ENCODE measurements around the gene RCL1.

RCL1 gene

GRCh38 chr9:4842213-4842612 is 49.5 kb downstream of the RCL1 start:
- TF ChIP-seq, protein P1, sequence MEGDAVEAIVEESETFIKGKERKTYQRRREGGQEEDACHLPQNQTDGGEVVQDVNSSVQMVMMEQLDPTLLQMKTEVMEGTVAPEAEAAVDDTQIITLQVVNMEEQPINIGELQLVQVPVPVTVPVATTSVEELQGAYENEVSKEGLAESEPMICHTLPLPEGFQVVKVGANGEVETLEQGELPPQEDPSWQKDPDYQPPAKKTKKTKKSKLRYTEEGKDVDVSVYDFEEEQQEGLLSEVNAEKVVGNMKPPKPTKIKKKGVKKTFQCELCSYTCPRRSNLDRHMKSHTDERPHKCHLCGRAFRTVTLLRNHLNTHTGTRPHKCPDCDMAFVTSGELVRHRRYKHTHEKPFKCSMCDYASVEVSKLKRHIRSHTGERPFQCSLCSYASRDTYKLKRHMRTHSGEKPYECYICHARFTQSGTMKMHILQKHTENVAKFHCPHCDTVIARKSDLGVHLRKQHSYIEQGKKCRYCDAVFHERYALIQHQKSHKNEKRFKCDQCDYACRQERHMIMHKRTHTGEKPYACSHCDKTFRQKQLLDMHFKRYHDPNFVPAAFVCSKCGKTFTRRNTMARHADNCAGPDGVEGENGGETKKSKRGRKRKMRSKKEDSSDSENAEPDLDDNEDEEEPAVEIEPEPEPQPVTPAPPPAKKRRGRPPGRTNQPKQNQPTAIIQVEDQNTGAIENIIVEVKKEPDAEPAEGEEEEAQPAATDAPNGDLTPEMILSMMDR (IDR thresholded peaks at IDR 0.05), result no peak

GRCh38 chr9:4842734-4843133 is 50.0 kb downstream of the RCL1 start:
- TF ChIP-seq, protein P1 (IDR thresholded peaks at IDR 0.05), result no peak

DNA sequence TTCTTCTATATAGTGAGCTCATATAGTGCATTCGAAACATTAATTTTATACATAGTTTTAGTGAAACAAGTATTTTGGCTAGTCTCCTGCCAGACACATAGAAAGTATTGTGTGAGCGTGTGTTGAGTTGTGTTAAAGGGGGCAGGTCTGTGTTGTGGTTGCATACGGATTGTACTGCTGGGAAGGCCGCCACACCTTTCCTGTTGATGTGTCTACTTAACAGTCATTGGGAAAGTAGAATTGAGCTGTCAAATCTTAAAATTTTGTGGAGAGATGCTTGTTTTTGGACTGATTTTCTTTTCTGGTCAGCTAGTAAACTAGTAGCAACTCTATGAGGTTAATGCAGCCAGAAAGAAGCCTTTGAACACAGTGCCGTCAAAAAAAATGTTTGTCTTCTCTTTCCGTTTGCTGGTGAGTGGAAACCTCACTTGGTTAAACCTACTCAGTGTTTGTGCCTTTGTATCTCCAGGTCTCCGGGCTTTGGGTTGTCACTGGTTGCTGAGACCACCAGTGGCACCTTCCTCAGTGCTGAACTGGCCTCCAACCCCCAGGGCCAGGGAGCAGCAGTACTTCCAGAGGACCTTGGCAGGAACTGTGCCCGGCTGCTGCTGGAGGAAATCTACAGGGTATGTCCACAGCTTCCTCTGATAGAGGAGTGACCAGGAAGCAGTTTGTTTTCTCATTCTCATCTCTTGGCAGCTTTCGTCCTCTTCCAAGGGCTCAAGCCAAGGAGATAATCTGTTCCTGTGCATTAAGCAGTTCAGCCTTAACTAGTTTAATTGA is 51.5 kb downstream of the RCL1 start:
- TF ChIP-seq, protein P1 (IDR thresholded peaks at IDR 0.05), result no peak

DNA sequence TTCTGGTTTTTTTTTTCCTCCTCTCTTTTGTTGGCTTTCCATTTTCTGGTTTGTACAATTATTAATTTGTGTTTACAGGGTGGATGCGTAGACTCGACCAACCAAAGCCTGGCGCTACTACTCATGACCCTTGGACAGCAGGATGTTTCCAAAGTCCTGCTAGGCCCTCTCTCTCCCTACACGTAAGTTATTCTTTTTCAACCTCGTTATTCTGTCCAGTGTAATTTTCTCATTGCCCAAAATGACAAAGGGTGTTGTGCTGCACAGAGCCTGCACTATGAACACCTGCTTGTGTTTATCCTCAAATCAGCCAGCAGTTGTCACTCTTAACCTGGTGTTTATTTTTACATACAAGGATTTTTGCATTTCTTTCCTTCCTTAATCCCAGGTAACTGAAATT is 56.6 kb downstream of the RCL1 start:
- TF ChIP-seq, protein P1 (IDR thresholded peaks at IDR 0.05), result 0 out of 2 replicates have a peak, but pooled peaks have one; percentile 26

DNA sequence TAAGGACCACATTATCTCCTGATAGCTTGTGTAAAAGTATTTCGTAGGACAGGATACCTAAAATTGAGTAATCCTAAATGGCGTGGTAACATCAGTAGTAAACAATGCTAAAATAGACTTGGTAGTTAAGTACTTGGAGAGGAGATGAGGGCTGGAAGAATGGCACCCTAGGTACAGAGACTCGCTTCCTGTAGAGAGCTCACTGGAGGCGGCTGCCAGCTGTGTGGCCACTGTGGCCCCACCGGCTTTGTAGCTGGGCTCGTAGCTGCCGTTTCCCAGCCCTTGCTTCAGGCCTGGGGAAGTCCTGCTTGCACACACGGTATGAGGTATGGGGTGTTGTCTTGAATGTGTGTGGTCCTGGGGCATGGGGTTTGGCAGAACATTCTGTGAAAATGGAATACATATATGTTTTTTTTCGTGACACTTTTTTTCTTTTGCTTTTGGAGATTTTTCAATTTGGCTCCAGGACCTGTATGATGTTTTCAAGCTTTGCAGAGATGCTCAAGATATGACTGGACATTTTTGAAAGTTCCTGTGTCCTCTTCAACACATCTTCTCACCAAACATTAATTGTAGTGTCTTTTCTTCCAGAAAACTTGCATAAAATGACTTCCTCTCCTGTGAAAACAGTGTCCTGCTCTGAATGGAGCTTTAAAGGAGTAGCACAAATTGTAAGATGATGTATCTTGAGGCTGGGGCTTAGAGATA is 58.0 kb downstream of the RCL1 start:
- TF ChIP-seq, protein P1 (IDR thresholded peaks at IDR 0.05), result no peak

DNA sequence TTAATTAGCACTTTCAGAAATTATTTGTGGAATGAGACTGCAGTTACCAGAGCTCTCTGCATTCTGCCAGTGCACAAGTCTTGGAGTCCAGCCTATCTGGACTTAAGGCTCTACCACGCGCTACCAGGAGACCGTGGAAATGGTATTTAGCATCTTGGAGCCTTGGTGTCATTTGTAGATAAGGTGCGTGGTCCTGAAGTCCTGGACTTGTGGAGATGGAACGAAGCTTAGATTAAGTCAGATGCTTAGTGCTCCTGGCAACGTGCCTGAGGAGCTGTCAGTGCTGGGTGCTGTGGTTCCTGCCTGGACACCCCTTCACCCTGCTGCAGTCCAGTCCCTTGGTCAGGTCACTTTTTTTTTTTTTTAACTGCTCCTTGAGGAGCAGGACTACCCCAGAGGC is 59.7 kb downstream of the RCL1 start:
- TF ChIP-seq, protein P1 (IDR thresholded peaks at IDR 0.05), result no peak

GRCh38 chr9:4854265-4854590 is 61.5 kb downstream of the RCL1 start:
- TF ChIP-seq, protein P1 (IDR thresholded peaks at IDR 0.05), result no peak
